ENCODE measurements around the gene KRTAP13-1.

KRTAP13-1 gene, protein sequence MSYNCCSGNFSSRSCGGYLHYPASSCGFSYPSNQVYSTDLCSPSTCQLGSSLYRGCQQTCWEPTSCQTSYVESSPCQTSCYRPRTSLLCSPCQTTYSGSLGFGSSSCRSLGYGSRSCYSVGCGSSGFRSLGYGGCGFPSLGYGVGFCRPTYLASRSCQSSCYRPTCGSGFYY

DNA sequence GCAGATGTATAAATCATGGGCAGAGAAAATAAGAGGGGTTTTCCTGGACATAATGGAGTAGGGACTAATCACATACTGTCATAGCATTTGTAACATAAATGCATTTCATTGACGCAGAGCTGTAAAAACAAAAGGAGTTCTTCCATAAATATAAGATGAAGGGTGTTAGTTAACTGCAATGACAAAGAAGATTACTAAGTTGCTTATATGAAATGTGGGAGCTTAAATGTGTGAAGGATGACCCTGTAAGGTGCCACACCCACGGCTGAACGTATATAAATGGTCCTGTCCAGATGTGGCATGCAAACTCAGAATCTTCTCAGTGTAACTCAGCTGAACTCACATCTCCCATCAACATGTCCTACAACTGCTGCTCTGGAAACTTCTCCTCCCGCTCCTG, at the start of gene KRTAP13-1:
Gene KRTAP13-1 (plus strand): TSS at position 301 of the 400 bp plus-strand sequence. CDS start 56 bp downstream, at position 357.
- DNase-seq (ENCODE audit: low spot score) = no peak

DNA sequence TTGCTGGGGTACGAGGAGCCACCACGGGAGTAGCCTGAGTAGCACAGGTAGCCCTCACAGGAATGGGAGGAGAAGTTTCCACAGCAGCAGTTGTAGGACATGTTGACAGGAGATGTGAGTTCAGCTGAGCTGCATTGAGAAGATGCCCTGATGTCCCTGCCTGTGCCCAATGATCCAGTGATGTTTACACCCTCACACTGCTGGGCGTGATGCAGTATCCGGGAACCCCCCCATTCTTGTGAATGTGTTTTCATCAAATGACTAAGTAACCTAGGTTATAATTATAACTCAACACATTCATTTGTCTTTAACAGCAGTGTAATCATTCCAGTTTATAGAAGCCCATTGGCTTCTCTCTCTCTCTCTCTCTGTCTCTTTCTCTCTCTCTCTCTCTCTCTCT, 47.3 kb upstream of the KRTAP13-1 start, which contains the start of gene KRTAP23-1:
Gene KRTAP23-1 (minus strand): TSS at position 101 of the 400 bp plus-strand sequence. CDS start 0 bp downstream, at position 101.
- no peak for DNase-seq (ENCODE audit: low spot score)

- no peak for DNase-seq (ENCODE audit: low spot score)
Measured at GRCh38 chr21:30349572-30349971, 46.3 kb upstream of the KRTAP13-1 start.

GRCh38 chr21:30351534-30351933, 44.3 kb upstream of the KRTAP13-1 start:
- no peak for DNase-seq (ENCODE audit: low spot score)

GRCh38 chr21:30354308-30355005, 41.4 kb upstream of the KRTAP13-1 start:
- no peak for DNase-seq (ENCODE audit: low spot score)

DNA sequence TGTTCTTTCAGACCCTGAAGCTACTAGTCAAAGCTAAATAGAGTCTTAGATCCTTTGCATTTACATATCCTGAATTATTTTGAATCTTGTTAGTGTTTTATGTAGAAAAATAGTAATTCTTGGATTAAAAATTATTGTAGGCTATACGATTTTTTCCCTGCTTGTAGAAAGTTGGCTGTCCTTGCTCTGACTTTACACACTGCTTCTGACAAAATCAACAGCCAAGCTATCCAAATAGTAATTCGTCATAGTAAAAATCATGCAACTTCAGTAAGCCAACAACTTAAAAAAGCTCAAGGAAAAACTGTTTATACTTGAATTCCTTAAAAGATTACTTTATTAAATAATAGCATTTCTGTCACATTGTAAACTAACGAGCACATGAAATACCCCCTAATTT, 39.9 kb upstream of the KRTAP13-1 start:
- no peak for DNase-seq (ENCODE audit: low spot score)

GRCh38 chr21:30372139-30372770, 23.6 kb upstream of the KRTAP13-1 start, which contains the start of gene KRTAP13-2:
TSS of gene KRTAP13-2 (minus strand) at chr21:30372271. CDS start at chr21:30372213, 58 bp downstream.
- no peak for DNase-seq (ENCODE audit: low spot score)

DNA sequence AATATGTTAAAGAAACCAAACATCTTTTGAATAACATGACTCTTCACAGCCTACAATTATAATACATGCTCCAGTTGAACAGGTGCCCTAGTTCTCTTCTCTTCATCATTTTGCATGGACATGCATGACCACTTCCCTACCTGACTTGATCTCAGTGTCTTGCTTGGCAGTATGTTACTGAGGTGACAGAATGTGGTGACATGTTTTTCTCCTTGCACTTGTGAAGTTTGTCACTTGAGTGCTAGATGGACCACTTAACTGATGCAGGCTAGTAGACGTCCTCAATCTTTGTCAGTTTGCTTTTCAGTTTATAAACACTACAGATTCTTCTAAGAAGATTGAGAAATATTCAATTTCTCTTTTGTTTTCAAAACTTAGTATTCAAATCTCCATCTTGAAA, 13.6 kb upstream of the KRTAP13-1 start:
- DNase-seq (ENCODE audit: low spot score) = no peak

DNA sequence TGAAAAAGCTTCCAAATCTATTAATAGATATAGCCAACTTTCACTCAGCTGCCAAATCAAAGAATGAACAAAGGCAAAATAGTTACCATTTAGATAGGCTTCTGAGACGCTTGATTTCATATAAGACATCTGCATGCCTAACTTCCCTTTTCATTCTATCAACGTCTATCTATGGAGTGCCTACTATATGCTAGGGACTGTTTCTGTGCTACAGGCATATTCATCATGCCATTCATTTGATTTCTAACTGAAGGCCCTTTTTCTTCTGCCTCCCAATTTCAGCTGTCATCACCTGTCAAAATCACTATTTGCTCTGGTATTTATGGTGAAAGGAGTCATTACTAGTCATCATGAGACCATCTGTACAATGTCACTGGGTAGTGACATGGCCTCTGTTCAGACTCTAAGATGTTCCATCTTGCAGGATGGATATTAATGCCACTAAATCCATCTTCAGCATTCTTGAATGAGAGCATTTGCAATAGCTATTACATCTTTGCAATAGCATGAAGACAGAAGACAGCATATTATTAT, 4.3 kb upstream of the KRTAP13-1 start:
- no peak for DNase-seq (ENCODE audit: low spot score)

GRCh38 chr21:30408782-30409494, 13.1 kb downstream of the KRTAP13-1 start:
- DNase-seq (ENCODE audit: low spot score) = peak; percentile 24

DNA sequence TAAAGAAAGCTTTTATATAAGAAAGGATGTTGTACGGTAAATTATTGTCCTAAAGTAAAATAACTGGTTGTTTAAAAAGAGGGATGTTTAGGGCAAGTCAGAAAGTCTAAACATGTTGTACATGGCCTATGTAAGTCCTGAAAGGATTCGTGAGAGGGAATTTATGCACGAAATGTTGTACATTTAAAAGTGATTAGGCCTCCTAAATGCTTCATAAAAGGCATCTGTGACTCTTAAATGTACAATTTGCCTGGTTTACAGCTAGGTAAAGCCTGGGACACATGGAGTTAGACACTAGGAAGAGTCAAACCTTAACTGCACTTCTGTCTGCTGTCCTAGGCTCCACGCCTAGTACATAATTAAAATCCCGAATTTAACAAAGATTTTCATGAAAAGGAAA, 20.2 kb downstream of the KRTAP13-1 start:
- DNase-seq (ENCODE audit: low spot score) = no peak

DNA sequence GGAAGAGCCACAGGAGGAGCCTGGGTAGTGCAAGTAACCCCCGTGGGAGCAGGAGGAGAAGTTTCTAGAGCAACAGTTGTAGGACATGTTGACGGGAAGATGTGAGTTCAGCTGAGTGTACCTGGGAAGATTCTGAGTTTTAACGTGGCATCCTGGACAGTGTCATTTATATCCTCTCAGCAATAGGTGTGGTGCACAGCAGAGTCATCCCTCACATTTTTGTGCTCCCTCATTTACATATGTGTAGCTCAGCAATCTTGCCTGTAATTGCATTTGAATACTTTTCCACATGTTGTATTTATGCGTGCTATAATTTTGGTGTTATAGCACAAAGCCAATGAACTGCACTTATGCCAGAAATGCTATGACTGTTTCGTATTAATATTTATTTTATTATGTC, 30.0 kb downstream of the KRTAP13-1 start, which contains the start of gene KRTAP13-3:
Gene KRTAP13-3 (minus strand): TSS at position 101 of the 400 bp plus-strand sequence. CDS start 14 bp downstream, at position 87.
- no peak for DNase-seq (ENCODE audit: low spot score)

GRCh38 chr21:30426731-30427130, 30.9 kb downstream of the KRTAP13-1 start:
- no peak for DNase-seq (ENCODE audit: low spot score)

DNA sequence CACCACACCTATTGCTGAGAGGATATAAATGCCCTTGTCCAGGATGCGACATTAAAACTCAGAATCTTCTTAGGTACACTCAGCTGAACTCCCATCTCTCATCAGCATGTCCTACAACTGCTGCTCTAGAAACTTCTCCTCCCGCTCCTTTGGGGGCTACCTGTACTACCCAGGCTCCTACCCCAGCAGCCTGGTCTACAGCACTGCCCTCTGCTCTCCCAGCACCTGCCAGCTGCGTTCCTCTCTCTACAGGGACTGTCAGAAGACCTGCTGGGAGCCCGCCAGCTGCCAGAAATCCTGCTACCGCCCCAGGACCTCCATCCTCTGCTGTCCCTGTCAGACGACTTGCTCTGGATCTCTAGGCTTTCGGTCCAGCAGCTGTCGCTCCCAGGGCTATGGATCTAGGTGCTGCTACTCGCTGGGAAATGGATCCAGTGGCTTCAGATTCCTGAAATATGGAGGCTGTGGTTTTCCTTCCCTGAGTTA, 34.4 kb downstream of the KRTAP13-1 start, which contains the start of gene KRTAP13-4:
Gene KRTAP13-4 (plus strand): TSS at position 51 of the 486 bp plus-strand sequence. CDS start 56 bp downstream, at position 107.
- DNase-seq (ENCODE audit: low spot score) = no peak

DNA sequence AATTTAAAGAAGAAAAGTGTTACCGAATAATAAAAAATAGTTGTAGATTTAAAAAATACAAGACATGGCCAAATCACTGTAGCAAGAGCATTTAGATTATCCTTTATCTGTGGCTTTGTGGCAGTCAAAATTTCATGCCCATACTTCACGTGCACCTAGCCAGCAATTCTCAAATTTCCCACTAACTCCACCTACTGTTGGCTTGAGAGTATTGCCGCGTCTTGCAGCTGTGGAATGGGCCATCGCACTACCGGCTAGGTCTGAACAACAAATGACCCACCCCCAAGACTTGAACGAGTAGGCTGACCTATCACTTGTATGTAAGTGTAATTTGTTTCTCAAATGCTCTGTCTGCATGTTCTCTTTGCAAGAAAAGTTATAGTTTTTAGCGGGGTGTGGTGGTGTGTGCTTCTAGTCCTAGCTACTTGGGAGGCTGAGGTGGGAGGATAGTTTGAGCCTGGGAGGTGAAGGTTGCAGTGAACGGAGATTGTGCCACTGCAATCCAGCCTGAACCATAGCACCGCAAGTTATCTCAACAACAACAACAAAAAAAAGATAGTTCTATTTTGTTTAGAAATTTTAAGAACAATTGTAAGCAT, 38.3 kb downstream of the KRTAP13-1 start:
- DNase-seq (ENCODE audit: low spot score) = peak; percentile 28

DNA sequence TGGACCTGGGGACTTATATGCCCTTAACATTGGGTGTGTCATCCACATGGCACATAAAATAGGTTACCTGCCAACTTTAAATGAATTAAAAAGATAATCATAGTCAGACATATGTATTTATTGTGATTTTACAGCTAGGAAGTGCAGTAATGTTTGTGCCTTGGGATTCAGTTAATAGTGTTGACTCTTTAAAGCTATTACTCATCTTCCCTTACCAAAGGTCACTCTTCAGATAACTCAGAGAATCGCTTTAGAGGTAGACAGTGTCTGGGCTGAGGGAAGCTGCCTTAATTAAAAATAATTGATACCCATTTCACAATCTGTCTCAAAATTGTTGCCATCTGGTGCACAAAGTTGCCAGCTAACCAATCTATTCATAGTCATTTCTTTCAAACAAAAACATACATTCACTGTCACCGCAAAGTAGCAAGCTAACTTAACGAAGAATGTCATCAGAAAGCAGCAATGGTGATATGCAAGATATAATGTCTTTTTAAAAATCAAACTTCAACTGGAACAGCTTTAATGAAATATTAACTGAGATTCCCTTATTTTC, 41.3 kb downstream of the KRTAP13-1 start:
- no peak for DNase-seq (ENCODE audit: low spot score)

DNA sequence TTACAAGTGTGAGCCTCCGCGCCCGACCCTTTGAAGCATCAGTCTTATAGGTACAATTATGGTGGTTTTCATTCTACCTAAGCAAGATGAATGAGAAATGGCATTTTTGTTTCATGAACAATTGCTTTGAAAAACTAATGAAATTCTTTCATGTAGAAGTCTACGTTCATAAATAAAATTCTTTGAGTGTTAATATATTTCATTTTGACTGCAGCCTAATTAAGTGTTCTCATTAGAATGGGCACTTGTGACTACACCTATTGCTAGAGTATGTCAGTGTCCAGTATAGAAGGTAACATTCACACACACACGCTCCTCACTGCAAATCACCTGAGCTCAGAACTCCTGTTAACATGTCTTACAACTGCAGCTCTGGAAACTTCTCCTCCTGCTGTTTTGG, 44.1 kb downstream of the KRTAP13-1 start, which contains the start of gene KRTAP15-1:
Gene KRTAP15-1 (plus strand): TSS at position 301 of the 400 bp plus-strand sequence. CDS start 53 bp downstream, at position 354.
- no peak for DNase-seq (ENCODE audit: low spot score)

DNA sequence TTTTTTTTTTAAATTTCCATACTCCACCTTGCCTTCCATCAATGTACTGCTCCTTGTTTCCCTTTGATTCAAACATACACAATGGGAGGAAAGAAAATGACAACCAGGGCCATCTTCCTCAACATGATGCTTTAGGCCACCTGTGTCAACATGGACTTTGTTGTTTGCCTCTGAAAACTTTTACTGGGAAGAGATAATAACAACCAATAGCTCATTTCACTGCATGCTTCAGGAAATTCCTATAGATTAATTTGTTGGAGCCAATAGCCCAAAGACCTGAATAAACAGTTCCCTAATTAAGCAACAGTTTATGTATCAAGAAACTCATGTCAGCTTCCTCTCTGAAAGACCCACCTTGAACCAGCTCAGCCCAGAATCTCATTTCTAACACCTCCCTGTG, 47.4 kb downstream of the KRTAP13-1 start:
- no peak for DNase-seq (ENCODE audit: low spot score)

DNA sequence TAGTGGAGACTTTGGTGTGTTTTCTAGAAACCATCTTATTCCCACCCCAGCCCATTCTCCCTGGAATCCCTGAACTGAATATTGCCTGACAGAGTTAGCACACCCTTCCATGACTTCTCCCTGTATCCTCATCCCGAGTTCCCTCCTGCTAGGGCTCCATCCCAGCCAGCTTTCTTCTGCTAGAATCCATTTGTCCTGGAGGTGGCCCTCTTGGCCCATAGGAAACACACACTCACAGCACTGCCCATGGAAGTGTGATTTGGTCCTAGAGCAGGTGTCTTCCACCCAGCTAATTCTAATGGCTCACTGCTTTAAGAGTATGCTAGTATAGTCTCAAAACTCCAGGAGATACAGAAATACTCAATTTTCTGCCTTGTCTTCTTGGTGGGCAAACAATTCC, 48.4 kb downstream of the KRTAP13-1 start:
- DNase-seq (ENCODE audit: low spot score) = no peak
